Measurements from ENCODE around the gene COL4A1.

COL4A1 gene

DNA sequence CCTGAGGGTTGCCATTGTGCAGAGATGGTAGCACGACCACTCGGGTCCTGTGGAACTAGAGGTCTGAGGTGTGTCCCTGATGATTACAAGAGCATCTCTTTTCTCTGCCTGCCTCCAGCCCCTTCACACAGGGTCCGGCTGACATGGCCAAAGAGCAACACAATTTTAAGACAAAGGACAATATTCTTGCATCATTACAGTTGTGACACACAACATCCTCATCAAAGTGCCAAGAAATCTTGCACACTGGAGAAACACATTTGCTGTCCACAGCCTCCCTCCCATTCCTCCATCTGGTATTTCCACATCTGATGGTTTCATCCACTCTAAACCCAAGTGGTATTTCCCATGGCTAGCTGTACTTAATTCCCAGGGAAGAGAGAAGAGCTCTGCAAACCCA lies 12.8 kb downstream of the COL4A1 start:
- DNase-seq (ENCODE audit: low read depth in 2 of 2): no peak

DNA sequence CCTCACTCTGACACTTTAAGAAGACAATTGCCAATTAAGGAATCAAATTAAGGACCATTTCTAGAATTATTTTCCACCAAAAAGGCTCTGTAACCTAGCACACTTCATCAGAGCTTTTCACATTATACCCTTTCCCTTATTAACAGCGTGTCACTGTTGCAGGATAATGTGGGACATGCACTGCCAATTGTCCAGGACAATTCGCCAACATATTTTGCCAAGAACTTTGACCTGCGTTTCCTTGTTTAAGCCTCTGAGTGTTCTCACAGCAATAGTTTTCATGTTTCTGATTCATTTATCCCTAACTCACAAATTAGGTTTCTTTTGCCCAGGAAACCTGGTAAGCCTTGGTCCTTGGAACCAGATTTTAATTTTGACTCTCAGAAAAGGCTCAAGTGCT lies 13.3 kb downstream of the COL4A1 start:
- no peak for DNase-seq (ENCODE audit: low read depth in 2 of 2)

- no peak for DNase-seq (ENCODE audit: low read depth in 2 of 2)
Observed at GRCh38 chr13:110293037-110293436, 13.9 kb downstream of the COL4A1 start.

GRCh38 chr13:110291286-110291685 lies 15.7 kb downstream of the COL4A1 start:
- DNase-seq (ENCODE audit: low read depth in 2 of 2): no peak

- no peak for DNase-seq (ENCODE audit: low read depth in 2 of 2)
Observed at GRCh38 chr13:110290826-110291225, 16.1 kb downstream of the COL4A1 start.

GRCh38 chr13:110290153-110290552 lies 16.8 kb downstream of the COL4A1 start:
- DNase-seq (ENCODE audit: low read depth in 2 of 2): no peak

GRCh38 chr13:110289661-110290060 lies 17.3 kb downstream of the COL4A1 start:
- no peak for DNase-seq (ENCODE audit: low read depth in 2 of 2)

GRCh38 chr13:110289174-110289573 lies 17.8 kb downstream of the COL4A1 start:
- DNase-seq (ENCODE audit: low read depth in 2 of 2): no peak

DNA sequence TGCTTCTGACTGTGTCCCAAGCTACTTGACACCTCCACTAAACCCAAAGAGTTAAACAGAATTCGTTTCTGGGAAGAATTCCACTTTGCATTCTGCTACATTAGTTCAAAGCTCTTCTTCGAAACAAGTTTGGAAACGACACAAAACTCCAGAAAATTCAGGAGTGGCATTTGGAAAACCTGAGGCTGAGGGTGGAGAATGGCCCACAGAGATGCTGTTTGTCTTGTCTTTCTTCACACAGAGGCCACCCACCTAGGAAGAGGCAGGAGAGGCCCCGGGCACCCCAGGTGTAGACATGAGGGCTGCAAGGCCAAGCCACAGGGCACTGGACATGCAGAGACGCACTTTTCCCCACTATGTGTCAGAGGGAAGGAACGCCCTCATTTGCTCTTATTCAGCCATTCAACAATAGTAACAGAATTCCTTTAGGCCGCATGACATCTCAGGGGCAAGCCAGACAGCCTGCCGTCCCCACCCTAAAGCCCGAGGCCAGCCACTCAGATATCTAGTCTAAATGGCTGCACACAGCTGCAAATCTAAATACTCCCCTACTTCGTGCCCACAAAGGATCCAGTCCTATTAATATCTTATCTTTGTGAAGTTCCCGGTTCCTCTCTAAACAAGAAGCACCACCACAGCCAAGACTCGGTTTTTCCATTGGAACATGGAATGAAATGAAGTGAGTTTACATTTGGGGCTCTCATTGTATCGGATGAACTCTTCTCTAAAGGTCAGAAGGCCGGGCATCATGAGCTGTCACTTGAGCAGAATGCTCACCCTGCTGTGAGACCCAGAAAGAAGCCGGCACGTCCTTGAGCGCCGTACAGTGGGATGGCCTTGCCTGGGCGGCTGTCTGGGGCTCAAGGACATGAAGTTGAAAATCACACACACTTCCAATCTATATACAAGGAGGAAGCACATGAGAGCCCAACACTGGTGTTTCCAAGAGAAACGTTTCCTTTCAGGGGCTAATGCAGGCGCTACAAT lies 19.8 kb downstream of the COL4A1 start:
- DNase-seq (ENCODE audit: low read depth in 2 of 2): no peak

- DNase-seq (ENCODE audit: low read depth in 2 of 2): no peak
Observed at GRCh38 chr13:110285991-110286832, 20.7 kb downstream of the COL4A1 start.

- no peak for DNase-seq (ENCODE audit: low read depth in 2 of 2)
Observed at GRCh38 chr13:110284779-110285484, 22.0 kb downstream of the COL4A1 start.

DNA sequence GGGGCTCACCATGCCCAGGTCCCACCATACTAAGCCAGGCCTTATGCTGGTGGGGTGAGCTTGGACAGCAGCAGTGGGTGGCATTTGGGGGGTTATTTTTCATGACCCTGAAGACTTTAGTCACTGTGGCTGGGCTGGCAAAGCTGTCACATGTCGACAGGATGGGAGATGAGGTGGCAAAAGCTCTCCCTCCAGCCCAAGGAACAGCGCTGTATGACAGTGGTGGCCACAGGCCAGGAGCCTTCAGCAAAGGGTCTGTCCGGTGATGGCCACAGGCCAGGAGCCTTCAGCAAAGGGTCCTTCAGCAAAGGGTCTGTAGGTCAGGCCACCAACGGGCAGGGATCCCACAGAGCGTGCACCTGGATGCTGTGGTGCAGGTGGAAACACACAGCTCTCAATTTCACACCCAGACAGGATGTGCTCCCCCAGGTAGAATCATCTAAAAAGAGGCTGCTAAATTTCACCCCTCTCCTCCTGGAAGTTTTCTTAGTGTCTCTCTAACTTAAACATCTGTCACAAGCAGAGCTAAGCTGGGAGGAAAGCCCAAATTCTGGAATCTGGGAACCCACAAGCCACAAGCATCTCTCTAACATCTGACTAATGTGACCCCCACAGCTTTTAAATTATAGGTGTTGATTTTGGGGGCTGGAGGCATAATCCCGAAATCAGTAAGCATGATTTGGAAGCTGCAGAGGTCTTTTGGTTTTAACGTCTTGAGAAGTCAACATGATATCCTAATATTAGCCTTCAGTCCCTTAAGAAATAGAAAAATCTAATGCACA lies 23.0 kb downstream of the COL4A1 start:
- no peak for DNase-seq (ENCODE audit: low read depth in 2 of 2)

GRCh38 chr13:110282316-110282841 lies 24.6 kb downstream of the COL4A1 start:
- no peak for DNase-seq (ENCODE audit: low read depth in 2 of 2)

DNA sequence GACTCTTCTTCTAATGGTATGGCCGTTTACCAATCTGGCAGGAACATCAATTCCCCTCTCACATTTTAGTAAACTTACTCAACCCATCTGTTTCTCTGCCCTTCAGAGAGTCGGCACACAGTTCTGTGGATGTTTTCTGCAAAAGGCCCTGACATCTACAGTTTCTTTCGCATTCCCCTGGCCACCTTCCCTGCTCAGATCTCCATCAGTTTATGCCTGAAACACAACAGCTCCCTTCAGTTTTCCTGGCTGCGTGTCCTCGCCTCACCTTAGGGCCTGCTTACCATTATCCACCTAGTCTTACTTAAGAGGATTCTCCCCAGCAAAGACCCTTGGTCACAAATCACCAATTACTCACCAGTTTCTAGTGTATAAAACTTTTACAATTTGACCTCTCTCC lies 25.2 kb downstream of the COL4A1 start:
- DNase-seq (ENCODE audit: low read depth in 2 of 2): no peak

GRCh38 chr13:110280985-110281688 lies 25.8 kb downstream of the COL4A1 start:
- DNase-seq (ENCODE audit: low read depth in 2 of 2): no peak

GRCh38 chr13:110280231-110280813 lies 26.6 kb downstream of the COL4A1 start:
- peak in 1 of 2 donors; percentile 0 for DNase-seq (ENCODE audit: low read depth in 2 of 2)

DNA sequence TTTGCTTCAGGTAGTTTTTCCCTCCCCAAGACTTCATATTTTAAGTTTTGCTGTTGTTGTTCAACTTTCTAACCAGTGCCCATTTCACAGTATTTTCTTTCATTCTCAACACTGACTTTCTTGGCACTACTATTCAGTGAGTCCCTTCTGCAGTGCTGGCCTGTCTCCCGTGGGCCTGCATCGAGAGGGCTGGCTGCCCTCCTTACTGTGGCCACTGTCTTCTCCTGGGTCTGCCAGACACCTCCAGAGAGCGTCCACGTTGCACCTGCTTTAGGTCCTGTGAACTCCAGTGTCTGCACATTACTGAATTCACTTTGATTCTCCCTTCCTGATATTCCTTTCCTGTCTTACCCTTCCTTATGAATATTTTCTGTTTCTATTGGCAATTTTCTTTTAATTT lies 27.3 kb downstream of the COL4A1 start:
- DNase-seq (ENCODE audit: low read depth in 2 of 2): no peak

- no peak for DNase-seq (ENCODE audit: low read depth in 2 of 2)
Observed at GRCh38 chr13:110278859-110279258, 28.1 kb downstream of the COL4A1 start.

DNA sequence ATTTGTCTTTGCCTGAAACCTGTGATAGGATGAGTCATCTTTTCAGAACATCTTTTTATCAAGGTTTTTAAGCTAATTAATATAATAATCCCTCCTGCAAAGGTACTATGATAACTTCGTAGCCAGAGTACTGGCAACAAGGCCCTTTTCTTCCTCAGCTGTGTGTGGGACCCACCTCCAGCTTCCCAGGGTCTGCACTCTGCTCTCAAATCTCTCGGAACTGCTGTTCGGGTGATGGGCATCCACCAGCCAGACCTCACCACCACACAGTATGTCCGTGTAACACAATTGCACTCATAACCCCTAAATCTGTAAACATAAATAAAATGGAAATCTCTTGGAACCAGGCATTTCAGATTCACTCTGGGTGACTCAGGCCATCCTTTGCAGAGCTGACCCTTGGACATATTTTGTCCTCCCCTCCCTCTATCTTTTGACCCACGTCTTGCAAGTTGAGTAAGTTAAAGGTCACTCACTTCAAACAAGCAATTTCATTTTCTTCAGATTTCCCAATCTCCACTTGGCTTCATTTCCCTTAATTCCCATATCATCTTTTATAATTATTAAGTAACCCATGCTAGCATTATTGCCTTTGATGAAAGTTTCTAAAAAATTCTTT lies 29.5 kb downstream of the COL4A1 start:
- no peak for DNase-seq (ENCODE audit: low read depth in 2 of 2)
